H7 (cell line): ENCODE measurements around the gene ABLIM3. TPM values are rescaled to one million over a fixed set of nuclear protein-coding genes. Genes with fewer than 3 reads are reported as not detected.

Experiments used
- DNase-seq: peaks from one replicate; pipeline ENCODE4 v3.0.0; 2012
- H3K27me3 ChIP-seq: 2 replicates; pipeline ENCODE4 v1.6.0; 2011; ENCODE audit warnings: mild to moderate bottlenecking, low read length; ENCODE audit not compliant: control insufficient read depth, insufficient read depth
- H3K36me3 ChIP-seq: replicated peaks from 2 replicates; pipeline ENCODE4 v1.5.1; 2011; ENCODE audit warnings: low read length; ENCODE audit not compliant: control insufficient read depth, insufficient read depth
- H3K4me3 ChIP-seq: 2 replicates; pipeline ENCODE4 v1.5.1; 2011; ENCODE audit warnings: low read depth, mild to moderate bottlenecking, control low read depth, low read length, moderate library complexity; ENCODE audit not compliant: insufficient read depth
- total RNA-seq: library from RNA; depleted of rRNA; stranded (reverse); fragments of >200 nt; shearing (Covaris generic); gene quantifications from 2 replicates; pipeline ENCODE4 v1.2.3, GENCODE V29; 2014

The ABLIM3 gene
- total RNA-seq, 1 experiment from 2014 or later = 0.03 TPM

DNA sequence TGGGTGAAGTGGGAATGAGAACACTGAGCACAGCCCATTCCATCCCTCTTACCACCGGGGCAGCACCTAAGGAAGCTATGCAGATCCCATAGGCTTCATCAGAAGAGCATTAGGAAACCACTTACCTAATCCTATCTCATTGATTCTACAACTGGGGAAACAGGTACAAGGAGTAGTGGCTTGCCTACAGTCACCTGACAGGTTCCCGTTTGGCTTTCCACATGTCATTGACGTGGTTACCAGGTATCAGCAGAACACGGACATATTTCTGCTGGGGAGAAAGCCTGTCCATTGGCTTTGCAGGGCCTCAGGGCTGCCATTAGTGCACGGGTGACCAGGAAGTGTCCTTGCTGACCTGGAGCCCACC, 141.7 kb downstream of the ABLIM3 start:
- Histone ChIP-seq H3K36me3 (no peaks in the 10 kb centered on the region), H3K27me3 (no peaks in the 10 kb centered on the region), H3K4me3 (no peak overlapping the region)
- DNase-seq = no peak

- H3K36me3 ChIP-seq = no peaks in the 10 kb centered on the region
- H3K4me3 ChIP-seq = no peak overlapping the region
- H3K27me3 ChIP-seq = no peaks in the 10 kb centered on the region
- no peak for DNase-seq
Observed at GRCh38 chr5:149283626-149284480, 142.6 kb downstream of the ABLIM3 start.

- no peaks in the 10 kb centered on the region for H3K36me3 ChIP-seq
- no peaks in the 10 kb centered on the region for H3K27me3 ChIP-seq
- H3K4me3 ChIP-seq = no peak overlapping the region
- DNase-seq = no peak
Observed at GRCh38 chr5:149284501-149284900, 143.2 kb downstream of the ABLIM3 start.

DNA sequence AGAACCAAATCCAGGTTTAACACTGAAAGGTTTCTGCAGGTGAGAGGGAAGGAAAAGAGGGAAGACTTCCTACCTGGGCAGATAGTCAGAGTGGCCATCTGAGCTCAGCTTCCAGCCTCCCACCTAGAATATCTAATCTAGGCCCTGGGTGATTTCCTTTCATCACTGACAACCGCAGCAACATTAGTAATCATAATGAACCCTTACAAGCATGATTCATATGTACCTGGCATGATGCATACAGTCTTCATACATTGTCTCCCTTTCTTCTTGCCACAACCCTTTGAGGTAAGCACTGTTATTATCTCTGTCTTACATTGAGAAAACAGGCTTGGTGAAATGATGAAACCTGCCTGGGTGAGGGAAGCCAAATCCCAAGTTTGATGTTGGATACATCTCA, 143.9 kb downstream of the ABLIM3 start:
- Histone ChIP-seq H3K36me3 (no peaks in the 10 kb centered on the region), H3K4me3 (no peak overlapping the region), H3K27me3 (no peaks in the 10 kb centered on the region)
- no peak for DNase-seq

GRCh38 chr5:149288436-149288835, 147.1 kb downstream of the ABLIM3 start:
- Histone ChIP-seq H3K27me3 (no peaks in the 10 kb centered on the region), H3K36me3 (no peaks in the 10 kb centered on the region)
- DNase-seq = no peak

DNA sequence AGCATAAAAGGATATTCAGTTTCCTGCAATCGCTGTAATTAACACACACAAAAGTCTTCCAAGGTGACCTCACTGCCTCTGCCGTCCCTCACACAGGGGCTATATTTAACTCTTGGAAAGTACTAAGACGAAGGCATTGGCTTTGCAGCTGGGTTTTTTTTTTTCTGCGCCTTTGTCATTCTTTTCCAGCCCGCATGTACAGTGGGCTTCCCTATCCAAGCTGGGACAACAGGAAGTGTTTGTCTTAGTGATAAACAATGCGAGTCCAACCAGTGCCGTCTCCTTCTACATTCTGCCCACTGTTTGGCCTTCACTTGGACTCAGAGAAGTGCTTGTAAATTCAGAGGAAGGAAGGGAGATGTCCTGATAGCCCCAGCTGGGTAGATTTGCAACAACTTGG, 148.0 kb downstream of the ABLIM3 start:
- DNase-seq = no peak
- Histone ChIP-seq H3K36me3 (no peaks in the 10 kb centered on the region), H3K27me3 (no peaks in the 10 kb centered on the region), H3K4me3 (no peak overlapping the region)

More at GRCh38 chr5:149288436-149288835, 147.1 kb downstream of the ABLIM3 start:
- H3K4me3 ChIP-seq = no peak overlapping the region

GRCh38 chr5:149294872-149295829, 153.9 kb downstream of the ABLIM3 start:
- H3K27me3 ChIP-seq = no peaks in the 10 kb centered on the region
- no peak for DNase-seq
- H3K4me3 ChIP-seq = no peak overlapping the region
- H3K36me3 ChIP-seq = no peaks in the 10 kb centered on the region

DNA sequence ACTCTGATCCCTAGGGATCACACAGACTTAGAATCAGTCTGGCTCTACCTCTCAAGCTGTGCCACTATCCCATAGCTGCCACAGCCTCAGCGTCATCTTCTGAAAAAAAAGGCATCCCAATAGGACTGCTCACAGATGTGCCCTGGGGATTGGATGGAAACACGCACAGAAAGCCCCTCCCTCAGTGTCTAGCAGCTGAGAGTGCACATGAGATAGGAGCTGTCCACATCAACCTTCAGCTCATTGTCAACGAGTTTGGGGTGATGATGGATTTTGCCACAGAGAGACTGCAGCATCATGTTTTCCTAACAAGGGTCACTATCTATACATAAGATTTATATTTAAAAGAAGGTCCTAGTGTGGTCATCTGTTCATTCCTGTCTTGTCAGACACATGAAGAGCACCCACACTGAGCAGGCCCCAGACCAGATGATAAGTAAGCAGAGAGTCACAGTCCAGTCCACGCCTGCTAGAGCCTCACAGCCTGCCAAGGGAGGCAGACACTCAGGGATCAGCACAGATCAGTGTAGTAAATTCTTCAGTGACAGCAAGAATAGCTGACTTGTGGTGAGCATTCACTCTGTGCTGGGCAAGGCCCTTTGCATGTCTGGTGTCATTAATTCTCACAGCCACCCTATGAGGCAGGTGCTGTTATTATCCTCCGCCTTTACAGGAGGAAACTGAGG, 156.2 kb downstream of the ABLIM3 start:
- Histone ChIP-seq H3K27me3 (no peaks in the 10 kb centered on the region), H3K36me3 (no peaks in the 10 kb centered on the region), H3K4me3 (no peak overlapping the region)
- DNase-seq = no peak

- Histone ChIP-seq H3K36me3 (no peaks in the 10 kb centered on the region), H3K27me3 (no peaks in the 10 kb centered on the region), H3K4me3 (no peak overlapping the region)
- DNase-seq = no peak
Observed at GRCh38 chr5:149298163-149298562, 156.9 kb downstream of the ABLIM3 start.

DNA sequence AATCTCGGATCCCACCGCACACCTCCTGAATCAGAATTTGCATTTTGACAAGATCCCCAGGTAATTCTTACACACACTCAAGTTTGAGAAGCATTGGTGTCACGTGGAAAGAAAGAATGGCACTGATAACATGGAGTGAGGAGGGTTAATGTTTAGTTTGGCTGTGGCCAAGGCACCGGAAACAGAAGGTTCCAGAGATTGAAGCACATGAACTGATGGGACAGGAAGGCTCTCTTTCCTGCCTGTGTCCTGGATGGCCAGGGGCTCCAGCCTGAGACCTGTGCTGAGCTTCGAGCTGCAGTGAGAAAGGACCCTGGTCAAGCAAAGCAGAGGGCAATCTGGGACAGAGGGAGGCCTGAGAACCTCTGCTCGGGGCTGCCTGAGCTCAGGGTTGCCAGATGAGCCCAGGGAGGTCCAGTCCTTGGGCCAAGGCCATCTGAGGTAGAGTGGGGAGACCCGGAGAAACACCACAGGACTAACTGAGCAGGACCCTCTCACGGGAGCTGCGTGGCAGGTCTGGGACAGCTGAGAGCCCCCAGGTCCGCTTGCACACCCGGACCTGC, 157.6 kb downstream of the ABLIM3 start:
- H3K36me3 ChIP-seq = no peaks in the 10 kb centered on the region
- no peak for DNase-seq
- H3K4me3 ChIP-seq = no peak overlapping the region

GRCh38 chr5:149299451-149300054, 158.3 kb downstream of the ABLIM3 start:
- H3K27me3 ChIP-seq = no peaks in the 10 kb centered on the region
- H3K4me3 ChIP-seq = no peak overlapping the region

More for the DNA sequence above, 157.6 kb downstream of the ABLIM3 start:
- H3K27me3 ChIP-seq = no peaks in the 10 kb centered on the region

GRCh38 chr5:149300441-149300840, 159.1 kb downstream of the ABLIM3 start:
- DNase-seq = no peak
- no peaks in the 10 kb centered on the region for H3K36me3 ChIP-seq
- H3K4me3 ChIP-seq = no peak overlapping the region
- H3K27me3 ChIP-seq = no peaks in the 10 kb centered on the region

More at GRCh38 chr5:149299451-149300054, 158.3 kb downstream of the ABLIM3 start:
- H3K36me3 ChIP-seq = no peaks in the 10 kb centered on the region
- no peak for DNase-seq

DNA sequence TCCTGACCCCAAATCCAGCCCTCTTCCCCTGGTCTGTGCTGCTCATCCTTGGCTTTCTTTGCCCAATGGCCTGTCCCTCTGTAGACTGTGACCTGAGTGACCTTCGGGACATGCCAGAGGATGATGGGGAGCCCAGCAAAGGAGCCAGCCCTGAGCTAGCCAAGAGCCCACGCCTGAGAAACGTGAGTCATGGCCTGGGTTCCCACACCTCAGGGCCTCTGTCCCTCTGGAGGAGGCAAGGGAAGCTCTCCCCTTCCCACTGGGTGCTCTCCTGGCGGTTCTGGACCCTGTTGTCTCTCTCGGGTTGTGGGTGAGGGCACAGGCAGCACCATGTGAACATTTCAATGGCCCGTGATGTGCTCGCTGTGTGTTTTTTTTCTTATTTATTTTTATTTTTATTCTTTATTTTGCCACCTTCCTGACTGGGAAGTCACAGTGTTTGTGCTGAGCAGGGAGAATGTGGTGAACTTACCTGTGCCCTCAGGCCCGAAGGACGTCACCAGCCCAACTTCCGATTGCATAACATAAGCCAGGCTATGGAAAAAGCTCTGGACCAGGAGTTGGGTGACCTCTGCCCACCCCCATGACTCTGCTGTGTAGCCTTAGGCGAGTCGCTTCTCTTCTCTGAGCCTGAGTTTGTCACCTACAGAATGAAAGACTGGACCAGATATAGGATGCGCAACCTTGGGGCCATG, 159.9 kb downstream of the ABLIM3 start:
- Histone ChIP-seq H3K4me3 (no peak overlapping the region), H3K27me3 (no peaks in the 10 kb centered on the region), H3K36me3 (no peaks in the 10 kb centered on the region)
- no peak for DNase-seq
